ENCODE results near the gene CD274. TPM values are rescaled to one million over a fixed set of nuclear protein-coding genes. Genes with fewer than 3 reads are reported as not detected.

Gene CD274
- total RNA-seq, 3 donors from 2014 or later: 2.6 to 5.4 (median 3.4) TPM

- Histone ChIP-seq H3K4me3 (no peak overlapping the region), H3K36me3 (ENCODE audit: low read depth) (no peaks in the 10 kb centered on the region), H3K9me3 (no peaks in the 10 kb centered on the region), H3K4me1 (ENCODE audit: low read depth) (no peaks in the 10 kb centered on the region)
- ATAC-seq (peak; percentile 11), DNase-seq (no peak)
- TF ChIP-seq, protein P1, sequence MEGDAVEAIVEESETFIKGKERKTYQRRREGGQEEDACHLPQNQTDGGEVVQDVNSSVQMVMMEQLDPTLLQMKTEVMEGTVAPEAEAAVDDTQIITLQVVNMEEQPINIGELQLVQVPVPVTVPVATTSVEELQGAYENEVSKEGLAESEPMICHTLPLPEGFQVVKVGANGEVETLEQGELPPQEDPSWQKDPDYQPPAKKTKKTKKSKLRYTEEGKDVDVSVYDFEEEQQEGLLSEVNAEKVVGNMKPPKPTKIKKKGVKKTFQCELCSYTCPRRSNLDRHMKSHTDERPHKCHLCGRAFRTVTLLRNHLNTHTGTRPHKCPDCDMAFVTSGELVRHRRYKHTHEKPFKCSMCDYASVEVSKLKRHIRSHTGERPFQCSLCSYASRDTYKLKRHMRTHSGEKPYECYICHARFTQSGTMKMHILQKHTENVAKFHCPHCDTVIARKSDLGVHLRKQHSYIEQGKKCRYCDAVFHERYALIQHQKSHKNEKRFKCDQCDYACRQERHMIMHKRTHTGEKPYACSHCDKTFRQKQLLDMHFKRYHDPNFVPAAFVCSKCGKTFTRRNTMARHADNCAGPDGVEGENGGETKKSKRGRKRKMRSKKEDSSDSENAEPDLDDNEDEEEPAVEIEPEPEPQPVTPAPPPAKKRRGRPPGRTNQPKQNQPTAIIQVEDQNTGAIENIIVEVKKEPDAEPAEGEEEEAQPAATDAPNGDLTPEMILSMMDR (IDR thresholded peaks at IDR 0.05): no peak
- intact Hi-C loops (cut with DNase I, micrococcal nuclease): no loop called here
These were observed 50.3 kb downstream of the CD274 start for GRCh38 chr9:5500441-5501235.

DNA sequence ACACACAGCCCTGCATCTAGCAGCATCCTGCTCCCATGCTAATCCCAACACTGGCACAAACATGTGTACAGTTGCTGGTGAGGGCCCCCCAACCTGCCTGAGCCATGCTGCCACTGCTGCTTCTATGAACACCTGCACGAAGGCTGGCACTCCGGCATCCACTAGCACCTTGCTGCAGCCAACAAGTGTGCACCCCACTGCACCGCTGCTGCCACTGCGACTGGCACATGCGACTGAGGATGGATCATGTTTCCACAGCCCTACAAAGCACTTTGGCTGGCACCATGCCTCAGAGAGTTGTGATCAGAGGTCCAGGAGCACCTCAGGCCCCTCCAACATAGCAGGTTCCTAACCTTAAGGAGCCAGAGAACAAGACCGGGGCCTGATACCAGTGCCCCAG lies 52.2 kb downstream of the CD274 start:
- ATAC-seq (no peak), DNase-seq (no peak)
- intact Hi-C loops (cut with DNase I, micrococcal nuclease): no loop called here
- H3K4me1 ChIP-seq (ENCODE audit: low read depth): no peaks in the 10 kb centered on the region
- H3K4me3 ChIP-seq: no peak overlapping the region
- TF ChIP-seq, protein P1 (IDR thresholded peaks at IDR 0.05): no peak
- H3K9me3 ChIP-seq: no peaks in the 10 kb centered on the region
- no peaks in the 10 kb centered on the region for H3K36me3 ChIP-seq (ENCODE audit: low read depth)

GRCh38 chr9:5509573-5509972 lies 59.2 kb downstream of the CD274 start:
- H3K4me3 ChIP-seq: no peak overlapping the region
- no peaks in the 10 kb centered on the region for H3K9me3 ChIP-seq
- no peaks in the 10 kb centered on the region for H3K36me3 ChIP-seq (ENCODE audit: low read depth)
- intact Hi-C loops (cut with DNase I, micrococcal nuclease): no loop called here
- ATAC-seq (no peak), DNase-seq (no peak)
- TF ChIP-seq, protein P1 (IDR thresholded peaks at IDR 0.05): no peak
- no peaks in the 10 kb centered on the region for H3K4me1 ChIP-seq (ENCODE audit: low read depth)

DNA sequence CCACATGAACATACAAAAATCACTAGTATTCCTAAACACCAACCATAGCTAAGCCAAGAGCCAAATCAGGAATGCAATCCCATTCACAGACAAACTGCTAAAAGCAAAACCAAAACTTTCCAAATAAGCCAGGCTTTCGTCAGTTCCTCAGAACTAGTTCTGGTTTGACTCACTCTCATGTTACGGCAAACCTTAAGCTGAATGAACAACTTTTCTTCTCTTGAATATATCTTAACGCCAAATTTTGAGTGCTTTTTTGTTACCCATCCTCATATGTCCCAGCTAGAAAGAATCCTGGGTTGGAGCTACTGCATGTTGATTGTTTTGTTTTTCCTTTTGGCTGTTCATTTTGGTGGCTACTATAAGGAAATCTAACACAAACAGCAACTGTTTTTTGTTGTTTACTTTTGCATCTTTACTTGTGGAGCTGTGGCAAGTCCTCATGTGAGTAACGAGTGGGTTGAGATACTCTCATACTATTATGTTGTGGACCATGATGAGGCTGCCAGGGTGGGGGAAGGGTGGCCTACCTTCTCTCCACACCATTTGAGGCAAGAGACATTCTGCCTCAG lies 60.1 kb downstream of the CD274 start, which contains the start of gene PDCD1LG2:
Gene PDCD1LG2 (plus strand): TSS at position 172 of the 572 bp plus-strand sequence. CDS start 12,016 bp downstream, outside the sequence.
- no peak for DNase-seq
- ATAC-seq: peak; percentile 64
- intact Hi-C loops (cut with DNase I, micrococcal nuclease): no loop called here
- no peaks in the 10 kb centered on the region for H3K36me3 ChIP-seq (ENCODE audit: low read depth)
- no peaks in the 10 kb centered on the region for H3K4me1 ChIP-seq (ENCODE audit: low read depth)
- TF ChIP-seq, protein P1 (IDR thresholded peaks at IDR 0.05): no peak
- H3K4me3 ChIP-seq: no peak within 1 kb of the TSS
- no peaks in the 10 kb centered on the region for H3K9me3 ChIP-seq

GRCh38 chr9:5510989-5511388 lies 60.6 kb downstream of the CD274 start:
- DNase-seq (no peak), ATAC-seq (no peak)
- intact Hi-C loops (cut with DNase I, micrococcal nuclease): no loop called here
- H3K4me3 ChIP-seq: no peak overlapping the region
- TF ChIP-seq, protein P1 (IDR thresholded peaks at IDR 0.05): no peak
- H3K4me1 ChIP-seq (ENCODE audit: low read depth): no peaks in the 10 kb centered on the region
- H3K36me3 ChIP-seq (ENCODE audit: low read depth): no peaks in the 10 kb centered on the region
- H3K9me3 ChIP-seq: no peaks in the 10 kb centered on the region
